Glomerular endothelial cell (primary cell): ENCODE data around the gene ESRP2. TPM values are rescaled to one million over a fixed set of nuclear protein-coding genes. Genes with fewer than 3 reads are reported as not detected.

Source experiments
- total RNA-seq: library from RNA; depleted of rRNA; stranded (reverse); fragments of >200 nt; gene quantifications from 2 replicates; pipeline ENCODE4 v1.2.3, GENCODE V29; 2015

Gene ESRP2
- total RNA-seq, 1 donor from 2014 or later, result 2.9 TPM

Other genes with a start within 250 kb of the ESRP2 start
- gene DPEP2, start 236.6 kb downstream of the ESRP2 start, total RNA-seq, result 0.23 TPM in 1 of 2 replicates, not detected in the other
- gene DPEP2NB, start 220.2 kb downstream of the ESRP2 start, total RNA-seq, result not detected in 2 replicates
- 5.3 and 7.5 TPM in 2 replicates for gene DDX28, start 212.9 kb downstream of the ESRP2 start, total RNA-seq
- gene DUS2, start 212.8 kb downstream of the ESRP2 start, total RNA-seq, result 10.9 and 12.4 TPM in 2 replicates
- gene NFATC3, start 150.8 kb downstream of the ESRP2 start, total RNA-seq, result 17.1 and 22.8 TPM in 2 replicates
- gene PLA2G15, start 9.2 kb upstream of the ESRP2 start, total RNA-seq, result 46.9 TPM in 2 replicates
- gene SLC7A6, start 28.4 kb upstream of the ESRP2 start, total RNA-seq, result 15.8 and 32.6 TPM in 2 replicates
- gene SLC7A6OS, start 74.8 kb upstream of the ESRP2 start, total RNA-seq, result 11.4 and 11.5 TPM in 2 replicates
- gene PRMT7, start 74.9 kb upstream of the ESRP2 start, total RNA-seq, result 28.5 and 43.3 TPM in 2 replicates
- not detected in 2 replicates for gene SMPD3, start 212.4 kb upstream of the ESRP2 start, total RNA-seq